NCI-H69 (cell line): ENCODE measurements around the gene ZNF236.

Experiments
- DNase-seq: peaks from one replicate; lab custom pipeline; 2025; lab: John Stamatoyannopoulos, UW

ZNF236 gene

DNA sequence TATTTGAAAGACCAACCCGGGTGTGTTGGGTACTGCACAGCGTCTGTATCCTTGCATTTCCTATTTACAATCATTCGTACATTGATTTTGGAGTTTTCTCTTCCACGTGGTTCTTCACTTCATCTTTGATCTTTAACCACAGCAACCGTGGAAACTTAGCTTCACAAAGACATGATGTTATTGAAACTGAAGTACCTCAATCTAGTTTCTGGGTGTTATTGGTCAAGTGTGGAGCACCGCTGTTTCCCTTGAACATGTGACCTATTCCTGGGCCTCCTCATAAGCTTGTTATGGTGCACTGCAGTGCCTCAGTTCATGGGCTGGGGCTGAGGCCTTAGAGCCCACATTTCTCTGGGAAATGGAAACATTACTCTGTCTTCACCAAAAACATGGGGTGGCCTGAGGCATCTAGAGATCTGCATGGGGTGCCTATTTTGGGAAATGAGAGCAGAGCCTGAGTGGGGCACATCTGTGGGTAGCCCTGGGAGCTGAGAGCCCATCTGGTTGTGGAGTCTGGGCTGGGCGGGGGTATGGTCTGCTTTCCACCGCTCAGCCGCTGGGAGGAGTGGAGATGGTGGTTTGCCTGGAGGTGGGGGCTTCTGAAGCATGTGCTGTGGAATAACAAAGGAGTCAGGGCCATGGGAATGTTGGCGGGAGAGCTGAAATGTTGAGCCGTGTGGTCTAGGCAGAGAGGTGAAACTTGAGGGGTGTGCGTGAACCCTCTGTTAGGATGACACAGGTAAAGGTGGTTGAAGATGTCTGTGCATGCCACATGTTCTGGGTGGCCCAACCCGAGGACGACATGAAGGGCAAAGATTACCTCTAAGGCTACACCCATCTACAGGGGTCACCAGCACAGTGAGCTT, 37.4 kb downstream of the ZNF236 start:
- DNase-seq = no peak

DNA sequence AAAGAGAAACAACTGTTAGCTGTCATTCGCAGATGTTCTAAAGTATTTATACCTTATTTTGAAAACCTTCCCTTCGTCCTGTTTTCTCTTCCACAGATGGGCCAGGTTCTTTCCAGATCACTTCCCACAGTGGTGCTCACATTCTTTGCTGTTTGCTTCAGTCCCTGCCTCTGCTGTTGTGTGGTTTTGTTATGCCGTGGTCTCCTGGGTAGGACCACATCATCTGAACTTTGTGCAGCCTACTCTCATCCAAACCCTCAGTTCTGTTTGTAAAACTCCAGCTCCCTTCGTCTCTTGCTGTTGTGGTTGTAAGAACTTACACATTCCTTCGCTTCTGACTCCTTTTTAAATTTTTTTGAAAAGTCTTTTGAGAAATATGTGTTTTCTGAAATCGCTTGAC, 38.1 kb downstream of the ZNF236 start:
- DNase-seq = no peak

DNA sequence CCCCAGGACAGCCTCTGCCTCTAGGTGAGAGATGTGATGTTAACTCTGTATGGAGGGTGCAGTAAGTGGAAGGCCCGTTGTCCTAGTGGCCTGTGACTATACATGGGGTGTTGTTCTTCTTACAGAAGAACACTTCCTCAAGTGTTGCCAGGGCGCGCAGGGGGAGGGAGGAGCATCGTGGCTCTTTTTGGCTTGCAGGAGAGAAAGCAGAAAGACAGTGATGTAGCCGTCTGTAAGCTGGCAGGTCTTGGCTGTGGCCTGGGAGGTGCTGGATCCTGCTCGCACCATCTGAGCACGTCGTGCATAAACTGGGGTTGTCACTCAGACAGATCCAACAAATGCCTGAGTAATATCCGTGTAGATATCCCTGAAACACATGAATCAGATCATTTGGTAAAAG, 44.3 kb downstream of the ZNF236 start:
- DNase-seq = no peak

DNA sequence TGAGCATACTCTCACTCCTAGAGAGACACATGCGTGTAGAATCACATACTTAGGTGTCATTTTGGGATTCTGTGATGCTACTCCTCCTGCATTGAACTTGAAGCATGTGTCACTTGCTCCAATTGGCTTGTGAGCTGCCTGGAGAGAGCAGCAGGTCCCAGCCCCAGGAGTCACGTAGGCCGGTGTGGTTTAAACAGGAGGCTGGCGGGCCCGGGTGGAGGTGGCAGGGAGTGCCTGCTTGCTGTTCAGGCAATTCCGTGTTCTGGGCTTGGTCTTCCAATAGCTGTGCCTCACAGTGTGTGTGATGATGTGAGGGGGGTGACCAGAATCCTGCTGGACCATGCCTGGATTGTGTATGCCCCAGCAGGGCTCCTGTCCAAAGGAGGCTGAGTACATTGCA, 51.0 kb downstream of the ZNF236 start:
- DNase-seq = no peak

DNA sequence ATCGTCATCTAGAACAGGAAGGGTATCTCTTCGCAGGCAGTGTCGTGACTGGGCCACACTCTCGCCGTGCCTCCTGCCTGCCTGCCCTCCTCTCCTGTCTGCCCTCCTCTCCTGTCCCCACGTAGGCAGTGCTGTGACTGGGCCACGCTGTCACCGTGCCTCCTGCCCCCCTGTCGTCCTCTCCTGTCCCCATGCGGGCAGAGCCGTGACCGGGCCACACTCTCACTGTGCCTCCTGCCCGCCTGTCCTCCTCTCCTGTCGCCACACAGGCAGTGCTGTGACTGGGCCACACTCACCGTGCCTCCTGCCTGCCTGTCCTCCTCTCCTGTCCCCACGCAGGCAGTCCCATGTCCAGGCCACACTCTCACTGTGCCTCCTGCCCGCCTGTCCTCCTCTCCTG, 51.4 kb downstream of the ZNF236 start:
- no peak for DNase-seq

DNA sequence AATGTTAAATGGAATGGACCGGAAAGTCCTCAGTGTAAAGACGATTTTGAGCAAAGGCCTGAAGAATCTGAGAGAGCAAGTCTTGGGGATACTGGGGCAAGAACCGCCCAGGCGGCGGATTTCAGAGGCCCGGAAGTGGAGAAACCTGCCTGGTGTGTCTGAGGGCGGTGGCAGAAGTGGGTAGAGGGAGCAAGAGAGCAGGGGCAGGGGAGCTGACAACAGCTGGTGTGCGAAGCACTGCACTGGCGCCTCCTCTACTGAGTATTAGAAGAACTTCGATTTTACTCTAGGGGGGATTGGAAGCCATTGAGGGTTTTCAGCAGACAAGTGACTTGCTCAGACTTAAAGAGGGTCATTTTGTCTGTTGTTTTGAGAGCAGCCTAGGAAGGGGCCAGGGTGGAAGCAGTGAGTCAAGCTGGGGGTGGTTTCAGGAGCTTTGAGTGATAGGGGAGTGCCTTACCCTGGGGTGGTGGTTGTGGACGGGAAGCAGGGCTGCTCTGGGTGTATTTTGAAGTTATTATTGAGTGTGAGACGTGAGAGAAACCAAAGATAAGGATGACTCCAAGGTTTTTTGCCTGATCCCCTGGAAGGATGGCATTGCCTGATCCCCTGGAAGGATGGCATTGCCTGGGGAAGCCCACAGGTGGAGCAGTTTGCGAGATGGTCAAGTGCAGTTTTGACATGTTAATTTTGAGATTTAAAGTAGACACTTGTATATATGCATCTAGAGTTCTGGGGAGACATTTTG, 52.5 kb downstream of the ZNF236 start:
- DNase-seq = peak; percentile 74

DNA sequence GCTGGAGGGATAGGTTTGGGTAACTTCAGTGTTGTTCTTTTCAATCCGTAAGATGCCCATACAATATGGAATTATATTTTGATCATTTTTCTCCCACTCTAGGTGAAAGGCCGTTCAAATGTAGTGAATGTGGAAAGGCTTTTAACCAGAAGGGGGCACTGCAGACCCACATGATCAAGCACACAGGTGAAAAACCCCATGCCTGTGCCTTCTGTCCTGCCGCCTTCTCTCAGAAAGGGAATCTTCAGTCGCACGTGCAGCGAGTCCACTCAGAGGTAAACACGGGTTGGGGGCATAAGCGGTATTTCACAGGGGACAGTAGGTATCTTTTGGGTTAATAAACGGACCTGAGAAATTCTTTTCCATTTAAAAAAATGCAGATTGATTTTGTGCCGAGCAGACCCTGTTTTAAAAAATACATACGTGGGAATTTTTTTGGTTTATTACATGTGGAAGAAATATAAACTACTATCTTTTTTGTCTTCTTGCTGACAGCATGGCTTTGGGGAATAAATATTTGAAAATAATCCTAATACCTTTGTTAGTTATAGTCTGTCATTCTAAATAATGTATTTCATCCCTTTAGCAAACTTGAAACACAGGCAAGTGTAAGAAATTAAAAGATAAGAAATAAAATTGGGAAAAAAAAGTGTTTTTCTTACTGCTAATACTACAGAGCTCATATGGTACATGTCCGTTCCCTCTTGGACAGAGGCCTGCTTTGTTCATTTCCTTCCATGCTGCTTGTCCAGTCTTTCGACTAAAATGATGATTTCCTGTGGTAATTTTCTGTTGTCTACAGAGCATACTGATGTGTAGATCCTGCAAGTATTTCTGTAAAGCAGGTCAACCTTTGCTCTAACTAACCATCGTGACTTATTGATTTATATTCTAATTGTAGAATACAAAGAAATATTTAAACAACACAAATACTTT, 53.3 kb downstream of the ZNF236 start:
- DNase-seq = peak; percentile 86

DNA sequence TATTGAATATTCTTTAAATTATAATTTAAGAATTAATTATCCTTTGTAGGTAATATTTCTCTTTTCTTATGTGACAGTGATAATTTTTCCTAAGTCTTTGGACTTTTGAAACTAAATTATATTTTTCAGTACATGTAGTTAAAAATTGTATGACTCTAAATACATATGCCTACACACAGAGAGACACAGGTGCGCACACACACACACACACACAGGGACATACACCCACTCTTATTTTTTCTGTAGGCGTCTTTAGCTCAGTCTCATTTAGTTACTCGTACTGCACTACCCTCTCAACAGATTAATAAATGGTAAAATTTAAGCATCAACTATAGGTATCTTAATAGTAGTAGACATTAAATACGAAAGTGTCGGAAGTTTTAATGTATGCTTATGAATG, 56.1 kb downstream of the ZNF236 start:
- DNase-seq = no peak

DNA sequence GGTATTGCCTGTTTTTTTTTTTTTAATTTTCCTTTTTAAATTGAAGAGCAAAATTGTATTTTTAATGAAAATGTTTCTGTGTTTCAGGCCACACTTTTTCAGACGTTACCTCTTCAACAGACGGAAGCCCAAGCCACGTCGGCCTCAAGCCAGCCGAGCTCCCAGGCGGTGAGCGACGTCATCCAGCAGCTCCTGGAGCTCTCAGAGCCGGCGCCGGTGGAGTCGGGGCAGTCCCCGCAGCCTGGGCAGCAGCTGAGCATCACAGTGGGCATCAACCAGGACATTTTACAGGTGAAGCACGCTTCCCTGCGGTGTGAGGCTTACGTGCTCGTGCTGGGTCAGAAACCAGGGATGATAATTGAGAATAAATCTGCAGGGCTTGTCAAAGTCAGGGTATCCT, 57.7 kb downstream of the ZNF236 start:
- DNase-seq = no peak

DNA sequence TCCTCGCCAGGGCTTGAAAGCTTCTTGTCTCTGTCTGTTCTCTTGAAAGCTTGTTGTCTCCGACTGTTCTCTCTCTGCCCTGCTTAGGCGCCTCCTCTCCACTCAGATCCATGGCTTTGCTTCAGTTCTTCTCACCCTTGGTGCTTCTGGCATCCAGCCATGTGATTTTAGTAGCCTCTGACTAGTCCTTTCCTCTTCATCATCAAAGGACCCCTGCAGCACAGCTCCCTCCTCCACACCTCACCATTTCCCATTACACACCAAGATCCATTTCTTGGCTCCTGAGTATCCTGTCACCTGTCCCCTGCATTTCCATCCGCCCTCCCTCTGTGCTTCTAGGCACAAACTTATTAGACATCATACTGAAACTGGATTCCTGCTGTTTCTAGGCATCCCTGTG, 59.4 kb downstream of the ZNF236 start:
- DNase-seq = peak; percentile 49

DNA sequence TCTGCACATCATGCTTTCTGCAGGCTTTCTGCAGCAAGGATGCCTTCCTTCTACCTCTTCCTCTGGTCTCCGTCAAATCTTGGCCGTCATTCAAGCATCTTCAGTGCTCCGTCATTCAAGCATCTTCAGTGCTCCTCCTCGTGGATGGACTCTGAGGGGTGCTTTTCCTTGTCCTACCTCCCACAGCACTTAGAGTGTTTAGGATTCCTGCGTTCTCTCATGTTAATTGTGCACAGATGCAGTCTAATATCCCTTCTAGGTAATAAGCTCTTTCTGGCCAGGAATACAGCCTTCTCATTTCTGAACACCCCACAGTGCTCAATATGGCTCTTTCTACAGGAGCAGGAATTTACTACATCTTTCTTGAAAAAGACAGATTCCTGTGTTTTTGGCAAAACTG, 59.8 kb downstream of the ZNF236 start:
- DNase-seq = no peak

DNA sequence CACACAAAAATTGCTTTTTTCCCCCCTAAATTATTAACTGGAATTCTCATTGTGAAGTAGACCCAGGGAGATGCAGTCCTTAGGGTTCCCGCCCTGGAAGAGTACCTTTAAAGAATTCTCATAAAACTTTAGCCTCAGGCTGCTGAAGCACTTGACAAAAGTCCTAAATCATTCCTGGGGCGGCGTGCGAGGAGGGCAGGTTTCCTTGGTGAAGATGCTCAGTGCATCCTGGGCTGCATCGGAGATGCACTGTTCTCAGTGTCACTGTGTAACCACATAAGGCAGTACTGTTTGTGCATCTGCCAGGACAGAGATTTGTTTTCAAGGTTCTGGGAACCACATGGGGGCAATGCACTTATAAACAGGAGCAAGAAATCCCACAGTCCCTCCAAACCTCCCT, 62.6 kb downstream of the ZNF236 start:
- DNase-seq = no peak

DNA sequence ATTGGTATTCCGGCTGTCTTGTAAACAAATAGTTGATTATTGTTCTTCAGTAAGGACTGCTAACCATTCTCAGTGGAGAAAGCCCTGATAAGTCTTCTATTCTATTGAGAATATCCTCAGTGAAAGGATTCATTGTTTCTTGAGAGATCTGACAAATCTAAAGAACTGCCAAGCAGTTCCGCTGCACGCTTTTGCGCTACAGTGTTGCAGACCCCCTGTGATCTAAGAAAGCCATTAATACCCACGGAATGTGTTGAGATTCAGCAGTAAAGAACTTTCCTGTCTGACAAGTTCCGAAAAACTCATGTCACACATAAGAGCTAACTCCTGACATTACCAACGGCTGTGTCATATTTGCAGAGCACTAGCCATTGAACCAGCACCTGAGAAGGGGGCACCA, 63.8 kb downstream of the ZNF236 start:
- DNase-seq = no peak

DNA sequence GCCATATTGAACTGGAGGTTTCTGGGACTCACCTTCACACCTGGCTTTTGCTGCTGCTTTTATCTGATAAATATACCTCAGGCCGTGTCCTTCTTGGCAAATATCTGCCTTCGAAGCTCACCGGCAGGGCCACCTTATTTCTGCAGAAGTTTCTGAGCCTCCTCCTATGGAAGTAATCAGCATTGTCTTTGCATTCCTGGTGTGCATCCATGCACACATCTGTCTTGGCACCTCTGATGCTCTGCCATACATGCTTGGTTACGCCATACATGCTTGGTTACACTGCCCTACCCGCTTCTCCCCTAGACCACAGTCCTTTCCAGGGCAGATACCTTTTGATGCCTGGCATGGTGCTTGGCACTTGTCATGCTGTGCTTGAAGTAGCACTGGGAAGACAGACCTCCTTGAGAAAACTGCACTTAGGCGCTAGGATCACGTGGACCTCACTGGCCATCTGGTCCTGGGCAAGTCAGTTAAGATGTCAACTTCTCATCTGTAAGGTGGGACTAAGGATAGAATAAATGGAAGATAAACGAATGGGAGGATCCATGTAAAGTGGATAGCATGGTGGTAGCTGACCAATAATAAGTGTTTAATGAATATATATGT, 66.8 kb downstream of the ZNF236 start:
- DNase-seq = no peak

DNA sequence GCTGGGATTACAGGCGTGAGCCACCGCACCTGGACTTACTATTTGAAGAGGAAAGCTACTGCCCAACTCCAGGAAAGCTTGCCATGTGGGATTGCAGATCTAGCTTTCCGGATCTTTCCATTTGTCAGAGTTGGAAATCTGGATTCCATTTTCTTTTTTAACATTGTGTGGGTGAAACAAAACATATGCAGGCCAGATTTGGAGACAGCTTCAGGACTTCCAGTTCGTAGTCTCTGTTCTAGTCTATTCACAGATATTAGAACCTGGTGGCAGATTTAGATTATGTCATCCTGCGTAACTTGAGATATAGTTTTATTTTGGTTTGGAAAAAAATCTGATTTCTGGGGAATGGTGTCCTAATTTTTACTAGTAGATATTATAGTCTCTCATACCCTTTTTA, 70.5 kb downstream of the ZNF236 start:
- no peak for DNase-seq

DNA sequence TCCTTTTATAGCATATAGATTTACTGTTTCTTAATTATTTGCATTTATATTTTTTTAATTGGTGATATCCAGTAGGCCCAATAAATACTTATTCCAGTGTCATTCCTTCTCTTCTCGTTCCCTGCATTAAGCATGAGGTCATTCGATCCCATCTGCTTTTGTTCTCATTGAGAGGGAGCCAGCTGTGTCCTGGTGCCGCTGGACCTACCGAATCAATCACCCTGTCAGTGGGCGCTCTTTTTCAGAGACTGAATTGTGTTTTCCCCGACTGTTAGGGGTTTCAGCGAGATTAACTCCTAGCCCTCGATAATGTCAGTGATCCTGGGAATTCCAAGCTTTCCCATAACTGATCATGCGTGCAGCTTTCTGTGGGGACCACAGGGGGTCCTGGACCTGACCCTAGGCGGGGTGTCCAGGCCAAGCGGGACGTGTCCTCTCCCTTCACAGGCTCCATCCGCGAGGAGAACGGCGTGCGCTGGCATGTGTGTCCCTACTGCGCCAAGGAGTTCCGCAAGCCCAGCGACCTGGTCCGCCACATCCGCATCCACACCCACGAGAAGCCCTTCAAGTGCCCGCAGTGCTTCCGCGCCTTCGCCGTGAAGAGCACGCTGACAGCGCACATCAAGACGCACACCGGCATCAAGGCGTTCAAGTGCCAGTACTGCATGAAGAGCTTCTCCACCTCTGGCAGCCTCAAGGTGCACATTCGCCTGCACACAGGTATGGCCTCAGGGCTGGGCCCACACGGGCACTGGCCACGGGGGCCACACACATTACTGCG, 72.4 kb downstream of the ZNF236 start:
- peak; percentile 46 for DNase-seq

DNA sequence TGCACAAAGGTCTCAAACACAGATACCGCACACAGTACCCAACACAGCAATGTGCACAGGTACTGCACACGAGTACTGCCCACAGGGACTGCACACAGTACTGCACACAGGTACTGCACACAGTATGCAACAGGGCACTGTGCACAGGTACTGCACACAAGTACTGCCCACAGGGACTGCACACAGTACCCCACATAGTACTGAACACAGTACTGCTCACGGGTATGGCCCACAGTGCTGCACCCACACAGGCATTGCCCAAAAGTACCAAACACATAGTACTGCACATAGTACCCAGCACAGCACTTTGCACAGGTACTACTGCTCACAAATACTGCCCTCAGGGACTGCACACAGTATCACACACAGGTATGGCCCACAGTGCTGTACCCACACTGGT, 73.1 kb downstream of the ZNF236 start:
- no peak for DNase-seq

DNA sequence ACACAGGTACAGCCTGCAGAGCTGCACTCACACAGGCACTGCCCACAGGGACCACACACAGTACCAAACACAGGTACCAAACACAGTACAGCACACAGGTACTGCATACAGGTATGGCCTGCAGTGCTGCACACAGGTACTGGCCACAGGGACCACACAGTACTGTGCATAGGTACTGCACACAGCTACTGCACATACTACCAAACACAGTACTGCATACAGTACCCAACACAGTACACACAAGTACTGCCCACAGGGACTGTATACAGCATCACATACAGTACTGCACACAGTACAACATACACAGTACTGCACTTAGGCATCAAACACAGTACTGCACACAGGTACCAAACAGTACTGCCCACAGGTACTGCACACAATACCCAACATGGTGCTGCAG, 74.3 kb downstream of the ZNF236 start:
- DNase-seq = no peak

DNA sequence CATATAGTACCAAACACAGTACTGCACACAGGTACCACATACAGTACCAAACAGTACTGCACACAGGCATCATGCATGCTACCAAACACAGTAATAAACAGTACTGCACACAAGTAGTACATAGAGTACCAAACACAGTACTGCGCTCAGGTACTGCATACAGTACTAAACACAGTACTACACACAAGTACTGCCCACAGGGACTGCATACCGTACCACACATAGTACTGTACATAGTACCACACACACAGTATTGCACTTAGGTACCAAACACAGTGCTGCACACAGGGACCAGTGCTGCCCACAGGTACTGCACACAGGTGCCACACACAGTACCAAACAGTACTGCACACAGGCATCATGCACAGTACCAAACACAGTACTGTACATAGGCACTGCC, 74.9 kb downstream of the ZNF236 start:
- DNase-seq = no peak

DNA sequence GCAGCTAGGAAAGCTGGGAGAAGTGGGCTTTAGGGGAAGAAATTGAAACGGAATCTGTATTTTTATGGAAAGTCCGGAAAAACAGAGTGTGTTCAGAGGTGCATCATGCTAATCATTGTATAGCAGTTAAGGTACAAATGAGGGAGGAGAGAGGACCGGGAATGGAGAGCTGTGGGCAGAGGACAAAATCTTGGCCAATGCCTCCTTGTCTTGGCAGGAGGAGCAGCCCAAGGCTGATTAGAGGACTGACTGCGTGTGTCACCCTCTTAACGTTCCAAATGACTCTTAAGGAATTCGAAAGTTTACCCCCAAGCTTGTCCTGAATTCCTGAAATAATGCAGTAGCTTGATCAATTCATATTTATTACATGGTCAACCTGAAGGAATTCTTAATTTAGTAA, 81.0 kb downstream of the ZNF236 start:
- no peak for DNase-seq

DNA sequence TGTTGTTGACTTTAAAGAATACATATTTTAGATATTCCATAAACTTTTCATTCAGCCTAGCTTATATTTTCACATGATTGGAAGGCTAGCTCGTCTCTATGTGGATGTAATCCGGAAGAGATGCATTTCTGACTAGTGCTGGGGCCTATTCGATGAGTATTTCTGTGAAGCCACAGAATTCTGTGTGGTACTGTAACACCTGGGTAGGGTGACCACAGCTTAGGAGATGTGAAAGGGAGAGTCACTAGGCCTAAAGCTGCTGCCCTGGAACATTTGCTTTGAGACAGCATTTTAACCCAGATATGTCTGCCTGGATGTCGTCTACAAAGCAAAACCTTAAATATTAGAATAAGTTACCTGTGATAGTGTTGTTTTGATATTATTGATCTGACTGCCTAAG, 83.5 kb downstream of the ZNF236 start:
- DNase-seq = no peak
